GM12875 (cell line): ENCODE data around the gene SBK3.
"Not testable (repeated sequence)": the region's sequence is repeated elsewhere in the genome, so short reads cannot be mapped to it uniquely, and the experiment has no call there.

Experiments
- H3K4me3 ChIP-seq: one replicate; pipeline ENCODE4 v1.5.1; 2011; ENCODE audit warnings: low read depth, low read length, control low read depth
- TF ChIP-seq, protein P1 (sequence below): IDR thresholded peaks from 2 replicates; pipeline ENCODE4 v1.5.1; 2011; ENCODE audit warnings: low read depth, mild to moderate bottlenecking, control low read depth, inconsistent platforms, low read length, moderate library complexity, borderline replicate concordance; ENCODE audit not compliant: insufficient read depth

SBK3 gene

DNA sequence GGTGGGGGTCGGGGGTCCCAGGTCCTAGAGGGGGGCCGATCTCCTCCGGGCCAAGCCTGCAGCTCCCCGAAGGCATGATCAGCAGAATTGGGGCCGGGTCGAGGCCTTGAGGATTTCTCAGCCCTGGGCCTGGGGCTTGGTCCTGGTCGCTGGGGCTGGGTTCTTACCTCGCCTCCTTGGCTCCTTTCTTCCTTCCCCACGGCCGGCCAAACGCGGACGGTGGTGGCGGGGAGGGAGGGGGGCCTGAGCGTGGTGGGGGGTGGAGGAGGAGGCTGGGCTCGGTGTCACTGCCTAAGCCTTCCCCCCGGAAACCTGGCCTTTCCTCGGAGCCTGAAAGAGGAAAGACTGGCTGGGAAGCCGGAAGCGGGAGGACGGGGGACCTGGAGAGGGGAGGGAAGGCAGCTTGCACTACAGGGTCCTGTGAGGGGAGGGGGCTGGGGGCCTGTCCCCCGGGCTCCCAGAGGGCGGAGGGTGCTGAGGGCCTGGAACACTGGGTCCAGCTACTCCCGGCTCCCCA, 35.3 kb upstream of the SBK3 start, which contains the start of gene ZNF579:
Gene ZNF579, minus strand, starts transcription at position 221 of the 517 bp plus-strand sequence. CDS start 1,209 bp downstream, outside the sequence.
- TF ChIP-seq, protein P1, sequence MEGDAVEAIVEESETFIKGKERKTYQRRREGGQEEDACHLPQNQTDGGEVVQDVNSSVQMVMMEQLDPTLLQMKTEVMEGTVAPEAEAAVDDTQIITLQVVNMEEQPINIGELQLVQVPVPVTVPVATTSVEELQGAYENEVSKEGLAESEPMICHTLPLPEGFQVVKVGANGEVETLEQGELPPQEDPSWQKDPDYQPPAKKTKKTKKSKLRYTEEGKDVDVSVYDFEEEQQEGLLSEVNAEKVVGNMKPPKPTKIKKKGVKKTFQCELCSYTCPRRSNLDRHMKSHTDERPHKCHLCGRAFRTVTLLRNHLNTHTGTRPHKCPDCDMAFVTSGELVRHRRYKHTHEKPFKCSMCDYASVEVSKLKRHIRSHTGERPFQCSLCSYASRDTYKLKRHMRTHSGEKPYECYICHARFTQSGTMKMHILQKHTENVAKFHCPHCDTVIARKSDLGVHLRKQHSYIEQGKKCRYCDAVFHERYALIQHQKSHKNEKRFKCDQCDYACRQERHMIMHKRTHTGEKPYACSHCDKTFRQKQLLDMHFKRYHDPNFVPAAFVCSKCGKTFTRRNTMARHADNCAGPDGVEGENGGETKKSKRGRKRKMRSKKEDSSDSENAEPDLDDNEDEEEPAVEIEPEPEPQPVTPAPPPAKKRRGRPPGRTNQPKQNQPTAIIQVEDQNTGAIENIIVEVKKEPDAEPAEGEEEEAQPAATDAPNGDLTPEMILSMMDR: no peak
- H3K4me3 ChIP-seq: peak within 1 kb of the TSS; percentile 83

DNA sequence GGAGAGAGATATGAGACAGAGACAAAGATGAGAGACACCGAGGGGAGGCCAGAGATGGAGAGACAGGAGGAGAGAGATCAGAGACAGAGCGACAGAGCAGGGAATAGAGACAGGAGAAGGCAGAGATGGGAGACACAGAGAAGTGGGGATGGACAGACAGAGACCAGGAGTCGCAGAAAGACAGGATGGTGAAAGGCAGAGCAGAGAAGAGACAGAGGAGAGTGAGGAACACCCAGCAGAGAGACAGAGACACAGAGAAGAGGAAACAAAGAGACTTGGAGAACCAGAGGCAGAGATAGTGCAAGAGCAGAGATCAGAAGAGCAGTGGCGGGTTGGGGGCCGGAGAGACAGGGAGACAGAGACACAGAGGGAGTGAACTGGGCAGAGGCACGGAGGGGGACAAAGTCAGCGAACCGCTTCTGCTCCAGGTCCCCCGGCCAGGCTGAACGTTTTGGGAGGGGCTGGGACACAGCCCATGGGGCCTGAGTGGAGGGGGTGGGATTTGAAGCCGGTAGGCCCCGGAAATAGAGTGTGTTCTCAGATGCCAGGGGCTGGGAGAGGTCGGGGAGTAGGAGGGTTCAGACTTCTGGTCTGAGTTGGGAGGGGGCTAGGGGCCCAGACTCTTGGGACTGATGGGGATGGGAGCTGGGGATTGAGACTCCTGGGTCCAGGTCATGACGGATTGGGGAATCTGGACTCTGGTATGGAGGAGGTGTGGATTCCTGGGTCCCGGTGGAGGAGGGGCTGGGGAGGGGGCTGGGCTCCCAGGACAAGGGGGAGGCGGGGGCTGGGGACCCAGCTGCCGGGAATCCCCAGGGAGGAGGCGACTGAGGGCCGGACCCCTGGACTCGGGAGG, 34.7 kb upstream of the SBK3 start:
- peak overlapping the region; percentile 83 for H3K4me3 ChIP-seq
- TF ChIP-seq, protein P1: no peak

DNA sequence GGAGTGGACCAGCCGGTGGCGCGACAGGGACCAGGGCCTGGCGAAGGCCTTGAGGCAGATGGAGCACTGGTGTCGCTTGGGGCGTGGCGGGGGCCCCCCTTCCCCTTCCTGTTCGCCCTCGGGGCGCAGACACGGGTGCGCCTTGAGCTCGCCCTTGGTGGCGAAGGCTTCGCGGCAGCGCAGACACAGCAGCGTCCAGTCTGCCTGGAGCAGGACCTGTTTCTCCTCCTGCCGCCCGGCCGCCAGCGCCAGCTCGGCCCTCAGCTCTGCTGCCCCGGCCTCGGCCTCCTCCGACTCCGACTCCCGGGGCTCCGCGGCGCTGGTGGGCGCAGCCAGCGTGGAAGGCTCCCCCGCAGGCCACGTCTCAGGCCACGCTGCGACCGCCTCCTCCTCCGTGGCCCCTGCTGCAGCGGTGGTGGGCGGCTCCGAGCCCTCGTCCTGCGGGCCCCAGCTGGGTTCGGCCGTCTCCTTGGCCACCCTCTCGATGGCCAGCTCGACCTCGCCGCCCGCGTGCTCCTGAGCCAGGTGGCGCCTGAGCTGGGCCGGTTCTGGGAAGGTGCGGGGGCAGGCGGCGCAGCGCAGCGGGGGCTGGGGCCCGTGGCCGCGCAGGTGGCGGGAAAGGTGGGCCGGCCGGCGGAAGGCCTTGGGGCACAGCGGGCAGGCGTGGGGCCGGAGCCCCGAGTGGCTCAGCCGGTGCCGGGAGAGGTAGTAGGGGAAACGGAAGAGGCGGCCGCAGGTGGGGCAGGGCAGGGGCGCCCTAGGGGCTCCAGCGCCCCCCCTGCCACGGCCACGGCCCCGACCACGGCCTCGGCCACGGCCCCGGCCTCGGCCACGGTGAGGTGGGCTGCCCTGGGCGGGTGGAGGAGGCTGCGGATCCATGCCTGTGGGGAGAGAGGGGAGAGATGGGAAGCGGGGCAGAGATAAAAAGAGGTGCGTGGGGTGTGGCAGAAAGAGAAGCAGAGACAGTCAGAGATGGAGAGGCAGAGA, 33.7 kb upstream of the SBK3 start:
- no peak overlapping the region for H3K4me3 ChIP-seq
- TF ChIP-seq, protein P1: no peak

DNA sequence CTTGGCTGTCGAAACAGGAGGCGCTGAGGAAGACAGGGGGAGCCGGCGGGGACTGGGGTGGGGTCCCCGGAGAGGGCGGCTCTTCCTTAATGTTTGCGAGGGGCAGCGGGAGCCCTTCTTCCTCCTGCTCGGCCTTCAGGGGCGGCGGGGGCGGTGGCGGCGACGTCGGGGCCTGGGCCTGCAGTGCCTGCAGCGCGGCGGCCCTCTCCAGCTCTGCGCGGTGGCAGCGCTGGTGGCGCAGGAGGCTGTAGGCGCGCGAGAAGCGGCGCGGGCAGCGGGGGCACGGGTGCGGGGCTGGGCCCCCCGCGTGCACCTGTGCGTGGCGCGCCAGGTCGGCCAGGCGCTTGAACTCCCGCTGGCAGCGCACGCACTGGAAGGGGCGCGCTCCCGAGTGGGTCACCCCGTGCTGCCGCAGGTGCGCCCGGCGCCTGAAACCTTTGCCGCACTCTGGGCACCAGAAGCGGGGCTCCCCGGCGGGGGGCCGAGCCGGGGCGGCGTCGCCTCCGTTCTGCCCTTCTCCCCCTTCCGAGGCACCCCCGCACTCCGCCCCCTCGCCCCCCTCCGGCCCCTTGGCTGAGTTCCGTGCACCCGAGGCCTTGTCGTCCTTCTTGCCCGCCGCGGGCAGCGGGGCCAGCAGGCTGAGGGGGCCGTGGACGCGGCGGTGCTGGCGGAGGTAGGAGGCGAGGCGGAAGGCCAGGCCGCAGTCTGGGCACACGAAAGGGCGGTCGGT, 32.9 kb upstream of the SBK3 start:
- TF ChIP-seq, protein P1: no peak

DNA sequence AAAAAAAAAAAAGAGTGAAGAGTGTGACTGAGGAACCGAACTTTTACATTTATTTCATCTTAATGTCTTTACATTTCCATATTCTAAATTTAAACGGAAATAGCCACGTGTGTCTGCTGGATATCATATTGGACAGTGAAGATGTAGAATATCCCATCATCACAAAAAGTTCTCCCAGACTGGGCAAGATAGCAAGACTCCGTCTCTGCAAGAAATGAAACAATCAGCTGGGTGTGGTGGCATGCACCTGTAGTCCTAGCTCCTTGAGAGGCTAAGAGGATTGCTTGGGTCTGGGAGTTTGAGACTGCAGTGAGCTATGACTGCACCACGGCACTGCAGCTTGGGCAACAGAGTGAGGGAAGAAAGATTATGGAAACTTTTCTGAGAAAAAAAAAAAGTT, 31.4 kb upstream of the SBK3 start:
- no peak overlapping the region for H3K4me3 ChIP-seq
- TF ChIP-seq, protein P1: no peak

More for the DNA sequence above, 32.9 kb upstream of the SBK3 start:
- H3K4me3 ChIP-seq: no peak overlapping the region

DNA sequence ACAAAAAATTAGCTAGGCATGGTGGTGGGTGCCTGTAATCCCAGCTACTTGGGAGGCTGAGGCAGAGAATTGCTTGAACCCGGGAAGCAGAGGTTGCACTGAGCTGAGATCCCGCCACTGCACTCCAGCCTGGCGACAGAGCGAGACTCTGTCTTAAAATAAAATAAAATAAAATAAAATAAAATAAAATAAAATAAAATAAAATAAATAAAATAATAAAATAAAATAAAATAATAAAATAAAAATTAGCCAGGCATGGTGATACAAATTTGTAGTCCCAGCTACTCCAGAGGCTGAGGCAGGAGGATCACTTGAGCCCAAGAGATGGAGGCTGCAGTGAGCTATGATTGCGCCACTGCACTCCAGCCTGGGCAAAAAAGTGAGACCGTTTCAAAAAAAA, 28.6 kb upstream of the SBK3 start:
- not testable (repeated sequence) for H3K4me3 ChIP-seq

DNA sequence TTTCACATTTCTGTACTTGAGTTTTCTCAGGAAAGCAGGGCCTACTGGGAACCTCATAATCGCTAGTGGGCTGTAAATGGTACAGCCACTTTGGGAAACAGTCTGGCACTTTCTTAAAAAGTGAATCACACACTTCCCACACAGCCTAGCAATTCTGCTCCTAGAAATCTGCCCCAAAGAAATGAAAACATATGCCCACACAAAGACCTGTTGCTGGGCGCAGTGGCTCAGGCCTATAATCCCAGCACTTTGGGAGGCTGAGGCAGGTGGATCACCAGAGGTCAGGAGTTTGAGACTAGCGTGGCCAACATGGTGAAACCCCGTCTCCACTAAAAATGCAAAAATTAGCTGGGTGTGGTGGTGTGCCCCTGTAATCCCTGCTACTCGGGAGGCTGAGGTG, 24.1 kb upstream of the SBK3 start:
- not testable (repeated sequence) for H3K4me3 ChIP-seq
